HG02678 (cell line): ENCODE data around the gene SLC7A6.

Experiments used
- ATAC-seq: cut with Tn5 transposase; IDR thresholded peaks from one replicate; pipeline ENCODE4 v1.9.1; 2021; ENCODE audit warnings: mild to moderate bottlenecking, moderate library complexity; ENCODE audit not compliant: unreplicated experiment

Gene SLC7A6

GRCh38 chr16:68234188-68235107 is 29.9 kb upstream of the SLC7A6 start:
- ATAC-seq: no peak

- no peak for ATAC-seq
Observed at GRCh38 chr16:68235108-68235886, 29.0 kb upstream of the SLC7A6 start.

- ATAC-seq: no peak
Observed at GRCh38 chr16:68235887-68236136, 28.5 kb upstream of the SLC7A6 start, which contains the start of gene ESRP2. Gene ESRP2 (minus strand): TSS chr16:68236127. CDS start chr16:68236045, 82 bp downstream.

- ATAC-seq: no peak
Observed at GRCh38 chr16:68236137-68236825, 28.0 kb upstream of the SLC7A6 start.

- ATAC-seq: no peak
Observed at GRCh38 chr16:68236826-68237242, 27.5 kb upstream of the SLC7A6 start.

GRCh38 chr16:68237243-68238028 is 26.9 kb upstream of the SLC7A6 start:
- ATAC-seq: peak; percentile 81

- no peak for ATAC-seq
Observed at GRCh38 chr16:68238029-68238345, 26.3 kb upstream of the SLC7A6 start.

- ATAC-seq: no peak
Observed at GRCh38 chr16:68242085-68242484, 22.2 kb upstream of the SLC7A6 start.

GRCh38 chr16:68242926-68243858 is 21.1 kb upstream of the SLC7A6 start:
- no peak for ATAC-seq

GRCh38 chr16:68244481-68244902 is 19.8 kb upstream of the SLC7A6 start:
- no peak for ATAC-seq

GRCh38 chr16:68244903-68245853 is 19.1 kb upstream of the SLC7A6 start, which contains the start of gene PLA2G15:
Gene PLA2G15 (plus strand): TSS chr16:68245373. CDS start chr16:68245427, 54 bp downstream.
- ATAC-seq: peak; percentile 87

GRCh38 chr16:68246121-68246520 is 18.2 kb upstream of the SLC7A6 start:
- ATAC-seq: no peak

- no peak for ATAC-seq
Observed at GRCh38 chr16:68246666-68247065, 17.7 kb upstream of the SLC7A6 start.

- ATAC-seq: no peak
Observed at GRCh38 chr16:68247400-68247799, 16.9 kb upstream of the SLC7A6 start.

- no peak for ATAC-seq
Observed at GRCh38 chr16:68247932-68248331, 16.4 kb upstream of the SLC7A6 start.

- ATAC-seq: no peak
Observed at GRCh38 chr16:68249371-68249770, 15.0 kb upstream of the SLC7A6 start.

GRCh38 chr16:68250951-68251350 is 13.4 kb upstream of the SLC7A6 start:
- ATAC-seq: no peak

- no peak for ATAC-seq
Observed at GRCh38 chr16:68251832-68252231, 12.5 kb upstream of the SLC7A6 start.
